ENCODE results near the gene BANK1.
A peak's percentile ranks its signal among the peaks of the same experiment; 100 is the strongest.

The BANK1 gene

DNA sequence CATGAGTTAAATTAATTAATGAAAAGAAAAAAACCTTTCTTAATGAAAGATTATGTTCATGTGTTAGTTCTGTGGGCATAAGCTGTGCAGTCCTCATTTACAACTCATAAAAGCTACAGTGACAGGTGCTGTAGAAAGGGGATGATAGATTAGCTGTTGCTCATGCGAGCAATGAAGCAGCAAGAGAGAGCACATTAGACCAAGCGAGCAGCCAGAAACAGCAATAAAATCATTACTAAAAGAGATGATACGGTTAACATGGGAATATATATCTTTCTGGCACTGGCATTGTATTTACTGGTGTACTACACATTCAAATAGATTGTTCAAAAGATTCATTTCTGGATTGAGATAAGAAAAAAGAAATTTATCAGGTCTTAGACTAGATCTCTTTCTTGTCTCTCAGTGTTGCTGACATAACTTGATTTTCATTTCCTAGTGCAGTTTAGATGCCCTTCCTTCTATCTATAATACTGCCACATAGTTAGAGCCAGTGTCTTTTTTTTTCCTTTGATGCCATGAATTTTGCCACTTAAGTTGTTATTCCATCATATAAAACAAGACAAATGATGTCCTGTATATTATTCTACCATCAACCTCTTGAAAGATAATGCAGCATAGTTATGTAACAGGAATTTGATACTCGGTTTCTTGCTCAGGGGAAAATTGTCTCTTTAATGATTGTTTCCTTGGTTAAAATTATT, 164.6 kb downstream of the BANK1 start:
- FAIRE-seq, result no peak
- DNase-seq (ENCODE audit: insufficient read length, low spot score), result no peak

DNA sequence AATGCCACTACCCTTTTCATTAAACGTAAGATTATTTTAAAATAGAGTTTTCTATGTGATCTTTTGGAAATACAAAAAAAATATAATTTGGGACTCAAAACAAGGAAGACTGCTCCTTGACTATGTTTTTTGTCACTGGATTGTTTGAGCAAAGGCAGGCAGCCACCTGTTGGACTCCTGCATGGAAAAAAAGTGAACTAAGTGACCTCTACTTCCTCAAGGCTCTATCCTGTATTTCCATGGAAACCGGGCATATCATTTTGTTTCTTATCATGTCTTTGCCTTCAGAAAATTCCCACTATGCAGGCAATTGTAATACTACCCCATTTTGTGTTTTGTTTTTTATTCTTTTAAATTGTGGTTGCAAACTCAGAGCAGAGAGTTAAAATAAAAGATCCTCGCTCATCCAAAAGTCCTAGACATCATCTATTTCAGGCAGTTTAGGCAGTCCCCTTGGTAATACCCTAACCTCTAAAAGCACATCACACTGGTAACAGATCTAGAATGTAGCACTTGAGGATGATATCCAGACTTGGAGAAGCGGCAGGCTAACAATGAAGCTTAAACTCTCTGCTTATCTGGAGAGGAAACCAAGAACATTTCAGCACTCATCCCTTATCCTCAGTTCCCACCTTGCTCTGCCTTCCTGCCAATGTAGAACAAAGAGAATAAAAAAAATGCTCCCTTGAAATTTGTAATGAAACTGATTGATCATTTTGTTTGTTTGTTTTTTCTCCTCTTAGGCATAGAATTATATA, 165.7 kb downstream of the BANK1 start:
- FAIRE-seq (no peak), DNase-seq (ENCODE audit: insufficient read length, low spot score) (no peak)

DNA sequence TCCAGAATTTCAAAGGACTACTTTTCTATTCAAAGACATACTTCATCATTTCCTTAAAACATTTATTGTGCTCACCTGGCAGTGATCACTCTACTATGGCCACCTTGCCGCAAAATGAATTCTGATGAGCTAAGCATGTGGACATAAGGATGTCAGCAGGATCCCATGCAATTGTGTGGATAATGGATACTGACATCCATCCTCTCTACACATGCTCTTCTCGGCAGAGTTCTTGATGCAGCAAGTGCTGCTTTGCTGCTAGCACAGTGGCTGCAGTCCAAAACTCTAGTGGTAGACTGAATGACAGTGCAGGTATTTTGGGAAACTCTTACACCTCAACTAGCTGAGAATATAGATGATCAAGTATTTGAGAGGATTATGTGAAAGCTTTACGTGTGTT, 168.0 kb downstream of the BANK1 start:
- FAIRE-seq (no peak), DNase-seq (ENCODE audit: insufficient read length, low spot score) (no peak)

DNA sequence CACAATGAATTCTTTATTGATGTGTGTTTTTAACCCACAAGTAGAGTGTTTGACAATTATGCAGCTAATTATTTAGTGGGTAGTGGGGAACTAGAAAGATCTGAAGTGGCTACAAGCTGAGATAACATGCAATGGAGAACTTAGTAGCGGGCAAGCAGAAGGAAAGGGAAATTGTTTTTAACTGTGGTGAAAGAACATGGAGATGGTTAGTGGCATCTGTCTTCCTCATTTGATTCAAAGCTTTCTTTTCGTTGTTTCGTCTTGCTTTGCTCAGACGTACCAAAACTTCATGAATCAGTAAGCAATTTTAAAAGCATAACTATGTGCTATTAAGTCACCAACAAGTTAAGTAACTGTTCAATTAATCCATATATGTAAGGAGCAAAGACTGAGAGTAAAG, 169.9 kb downstream of the BANK1 start:
- no peak for DNase-seq (ENCODE audit: insufficient read length, low spot score)
- FAIRE-seq, result no peak

DNA sequence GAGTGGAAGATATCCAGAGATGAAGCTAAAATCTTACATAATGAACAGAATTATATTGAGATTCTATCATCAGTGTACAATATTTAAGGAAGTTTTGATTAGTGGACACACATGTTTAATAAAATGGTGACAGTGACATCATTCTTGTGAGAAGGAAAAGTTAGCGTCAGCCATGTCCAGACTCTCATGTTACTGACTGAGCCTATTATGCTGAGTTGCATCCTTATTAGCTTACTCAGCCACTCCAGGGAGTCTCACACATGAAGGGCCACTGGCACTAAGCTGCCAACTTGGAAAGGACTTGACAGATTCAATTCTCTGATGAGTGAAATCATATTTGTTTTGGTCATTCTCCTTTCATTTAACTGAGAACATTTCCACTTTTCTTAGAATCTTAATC, 170.6 kb downstream of the BANK1 start:
- FAIRE-seq, result no peak
- DNase-seq (ENCODE audit: insufficient read length, low spot score), result no peak

DNA sequence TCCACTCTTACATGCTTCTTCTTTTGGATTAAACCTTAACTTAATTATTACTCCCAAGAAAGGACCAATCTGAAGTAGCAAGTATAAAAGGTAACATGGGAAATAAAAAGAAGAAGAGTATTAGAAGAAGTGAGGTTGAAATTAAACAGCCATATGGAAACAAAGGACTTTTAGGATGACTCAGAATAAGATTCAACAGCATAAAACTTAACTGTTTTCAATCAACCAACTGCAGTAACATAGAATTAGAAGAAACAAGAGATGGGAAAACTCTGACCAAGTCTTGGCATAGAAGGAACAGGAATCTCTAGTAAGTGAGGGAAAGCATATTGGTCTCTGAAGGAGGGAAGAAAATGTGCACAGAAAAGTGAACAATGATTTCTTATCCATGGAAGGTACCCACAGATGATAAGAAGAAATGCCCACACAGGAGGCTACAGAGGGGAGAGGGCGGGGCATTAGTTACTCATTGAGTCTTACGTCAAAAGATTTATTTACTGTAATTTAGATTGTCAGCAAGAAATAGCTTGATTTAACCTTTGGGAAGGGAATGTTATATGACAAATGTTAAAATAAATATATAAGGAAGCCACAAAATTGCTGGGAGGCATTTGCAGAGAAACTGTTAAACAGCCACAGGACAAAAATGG, 177.3 kb downstream of the BANK1 start:
- DNase-seq (ENCODE audit: insufficient read length, low spot score) (no peak), FAIRE-seq (no peak)

DNA sequence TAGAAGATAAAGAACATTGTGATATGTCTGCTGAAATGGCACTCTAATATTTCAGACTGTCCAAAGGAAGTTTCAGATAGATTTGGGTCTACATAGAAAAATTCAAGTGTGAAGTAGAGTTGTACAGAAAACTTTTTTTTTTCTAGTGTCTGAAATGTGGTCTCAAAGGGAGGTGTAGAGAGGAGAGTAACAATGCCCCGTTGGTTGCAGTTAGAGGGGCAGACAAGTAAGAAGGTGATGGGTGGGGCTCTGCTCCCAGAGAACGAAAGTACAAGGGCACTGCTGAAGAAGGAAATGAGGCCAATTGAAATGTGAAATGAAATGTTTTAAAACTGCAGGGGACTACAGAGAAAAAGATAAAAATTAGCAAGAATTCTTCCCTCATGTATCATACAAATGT, 177.8 kb downstream of the BANK1 start:
- no peak for FAIRE-seq
- no peak for DNase-seq (ENCODE audit: insufficient read length, low spot score)

DNA sequence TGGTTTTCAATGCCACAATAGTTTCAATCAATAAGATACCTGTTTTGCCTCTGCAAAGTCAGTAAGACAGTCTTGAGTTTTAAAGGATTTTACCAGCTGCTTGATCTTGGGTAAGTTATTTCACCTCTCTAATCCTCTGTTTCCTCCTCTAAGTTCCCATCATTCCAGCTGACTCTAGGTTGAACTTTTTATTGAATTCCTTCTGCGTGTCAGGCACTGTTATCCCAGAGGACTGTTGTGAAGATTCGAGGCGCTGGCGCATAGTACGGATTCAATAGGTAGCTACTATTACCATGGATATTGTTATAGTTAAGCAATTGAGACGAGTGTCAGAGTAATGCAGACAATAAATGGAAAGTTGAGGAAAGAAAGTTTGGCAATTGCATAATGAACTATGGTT, 179.4 kb downstream of the BANK1 start:
- no peak for DNase-seq (ENCODE audit: insufficient read length, low spot score)
- FAIRE-seq, result no peak

DNA sequence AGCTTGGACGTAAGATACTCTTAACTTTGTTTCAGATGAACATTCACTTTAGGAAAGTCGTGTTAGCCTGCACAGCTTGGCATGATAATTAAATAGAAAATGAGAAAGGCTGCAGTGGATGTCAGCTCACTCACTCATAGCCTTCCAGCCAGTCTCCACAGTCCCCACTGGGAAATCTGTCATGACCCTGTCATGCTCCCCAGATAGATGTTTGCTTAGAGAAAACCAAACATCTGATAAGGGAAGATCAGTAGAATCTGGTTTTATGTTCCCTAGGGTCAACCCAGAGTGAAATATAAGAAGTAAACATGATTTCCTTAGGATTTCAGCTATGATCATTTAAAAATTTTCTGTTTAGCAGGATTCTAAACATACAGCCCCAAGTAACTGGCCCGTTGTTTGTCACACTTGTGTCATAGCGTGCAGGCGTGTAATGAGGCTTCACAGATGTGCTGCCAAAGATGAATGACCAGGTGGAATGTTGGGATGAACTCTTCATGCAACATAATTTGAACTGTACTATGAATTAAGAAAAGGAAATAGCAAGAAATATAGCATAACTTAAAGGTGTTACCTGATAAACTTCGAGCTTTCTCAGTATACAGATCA, 180.1 kb downstream of the BANK1 start:
- no peak for FAIRE-seq
- DNase-seq (ENCODE audit: insufficient read length, low spot score), result no peak

DNA sequence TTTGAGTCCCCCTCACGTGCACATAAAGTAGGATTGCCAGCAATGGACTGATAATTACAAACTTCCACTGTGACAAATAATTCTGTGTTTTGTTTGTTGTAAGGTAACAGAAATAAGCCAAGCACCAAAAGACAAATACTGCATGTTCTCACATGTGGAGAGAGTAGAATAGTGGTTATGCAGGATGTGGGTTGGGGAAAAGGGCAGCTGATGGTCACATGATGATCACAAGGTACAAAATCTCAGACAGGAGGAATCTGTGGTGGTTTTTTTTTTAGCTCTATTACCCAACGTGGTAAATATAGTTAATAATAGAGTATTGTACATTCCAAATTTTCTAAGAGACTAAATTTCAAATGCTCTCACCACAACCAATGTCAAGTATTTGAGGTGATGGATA, 182.3 kb downstream of the BANK1 start:
- FAIRE-seq (no peak), DNase-seq (ENCODE audit: insufficient read length, low spot score) (no peak)

DNA sequence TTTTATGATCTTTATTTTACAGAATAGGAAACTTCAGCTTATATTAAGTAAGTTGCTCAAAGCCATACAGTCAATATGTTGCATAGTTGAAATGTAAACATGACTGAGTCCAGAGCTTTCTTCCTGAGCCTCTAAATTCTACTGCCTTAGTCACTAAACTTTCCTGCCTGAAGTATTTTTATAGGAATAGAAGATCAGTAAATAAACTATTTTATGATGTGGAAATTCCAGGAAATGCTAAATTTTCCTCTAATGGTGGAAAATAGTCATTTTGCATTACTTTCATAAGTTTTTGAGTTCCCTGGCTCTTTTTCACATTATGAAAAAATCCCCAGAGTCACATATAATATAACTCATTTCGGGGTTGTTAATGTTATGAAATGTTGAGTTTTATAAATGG, 182.8 kb downstream of the BANK1 start:
- no peak for DNase-seq (ENCODE audit: insufficient read length, low spot score)
- no peak for FAIRE-seq

DNA sequence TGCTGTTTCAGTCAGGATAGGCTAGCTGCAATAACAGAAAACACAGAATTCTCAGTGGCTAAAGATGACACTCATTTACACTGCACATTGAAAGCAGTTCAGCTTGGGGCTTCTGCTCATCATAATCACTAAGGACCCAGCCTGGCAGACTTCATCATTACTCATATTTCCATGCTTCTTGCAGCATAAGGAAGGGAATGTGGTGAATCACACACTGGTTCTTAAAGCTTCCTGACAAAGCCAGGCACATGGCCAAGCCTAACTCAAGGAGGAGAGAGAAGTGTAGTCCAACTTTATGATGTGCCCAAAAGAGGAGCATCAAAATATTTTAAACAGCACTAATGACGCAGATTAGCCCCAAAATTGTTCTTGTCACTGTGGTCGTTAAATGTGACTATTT, 186.5 kb downstream of the BANK1 start:
- DNase-seq (ENCODE audit: insufficient read length, low spot score) (peak; percentile 37), FAIRE-seq (peak; percentile 52)

DNA sequence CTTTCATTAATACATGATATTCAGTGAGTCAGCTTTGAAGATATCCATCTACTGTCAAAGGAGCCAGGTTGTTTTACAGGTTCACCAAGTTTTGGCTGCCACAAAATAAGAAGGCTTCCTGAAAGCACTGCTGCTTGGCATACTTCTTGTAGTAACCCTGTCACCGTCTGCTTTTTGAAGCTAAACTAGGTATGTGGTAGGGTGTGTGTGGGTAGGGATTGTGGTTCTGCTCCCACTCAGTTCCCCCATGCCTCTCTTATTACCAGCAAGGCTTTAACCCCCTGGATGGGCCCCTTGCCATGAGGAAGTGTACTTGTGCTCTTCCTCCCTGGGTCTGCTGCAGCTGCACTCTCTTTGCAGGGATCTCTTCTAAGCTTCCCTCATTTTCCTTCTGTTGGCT, 191.2 kb downstream of the BANK1 start:
- DNase-seq (ENCODE audit: insufficient read length, low spot score) (no peak), FAIRE-seq (no peak)

DNA sequence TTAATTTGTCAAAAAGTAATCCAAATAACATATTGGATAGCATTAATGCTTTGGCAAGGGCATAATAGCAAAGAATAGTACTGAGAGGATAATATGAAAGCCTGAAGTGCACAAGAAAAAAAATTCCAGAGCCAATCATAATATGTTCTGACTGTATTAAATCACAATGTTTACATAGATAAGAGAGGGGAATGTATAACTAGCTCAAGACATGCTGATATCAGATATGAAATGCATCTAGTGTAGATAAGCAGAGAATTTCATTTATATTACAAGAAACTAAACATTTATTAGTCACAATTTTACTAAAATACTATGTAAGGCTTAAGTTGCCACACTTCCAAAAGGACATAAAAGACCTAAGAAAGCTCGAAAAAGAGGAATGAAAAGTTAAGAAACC, 193.3 kb downstream of the BANK1 start:
- no peak for DNase-seq (ENCODE audit: insufficient read length, low spot score)
- no peak for FAIRE-seq

DNA sequence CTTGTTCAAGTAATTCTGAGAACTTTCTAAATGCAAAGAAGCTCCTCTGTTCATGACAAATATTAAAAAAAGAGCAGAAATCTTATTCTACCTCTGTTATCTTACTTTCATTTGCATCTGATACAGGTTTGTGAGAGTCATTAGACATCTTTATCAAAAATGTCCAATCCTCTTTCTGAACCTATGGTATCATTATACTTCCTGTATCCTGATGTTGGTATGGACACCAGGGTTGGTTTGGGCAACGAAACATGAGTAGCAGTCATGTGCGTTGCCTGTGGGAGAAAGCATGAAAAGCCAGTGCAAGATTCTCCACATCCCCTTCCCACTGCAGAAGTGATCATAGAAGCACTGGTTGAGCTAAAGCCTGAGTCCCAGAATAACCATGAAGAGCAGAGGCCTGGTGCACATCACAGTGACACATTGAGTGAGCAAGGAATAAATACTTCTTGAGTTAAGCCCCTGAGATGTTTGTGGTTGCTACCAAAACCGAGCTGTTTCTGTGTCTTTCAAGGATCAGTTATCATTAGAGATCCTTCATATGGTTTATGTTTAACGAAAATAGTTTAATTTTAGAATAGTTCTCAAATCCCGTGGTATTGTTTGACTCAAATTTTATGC, 197.2 kb downstream of the BANK1 start:
- no peak for FAIRE-seq
- no peak for DNase-seq (ENCODE audit: insufficient read length, low spot score)

DNA sequence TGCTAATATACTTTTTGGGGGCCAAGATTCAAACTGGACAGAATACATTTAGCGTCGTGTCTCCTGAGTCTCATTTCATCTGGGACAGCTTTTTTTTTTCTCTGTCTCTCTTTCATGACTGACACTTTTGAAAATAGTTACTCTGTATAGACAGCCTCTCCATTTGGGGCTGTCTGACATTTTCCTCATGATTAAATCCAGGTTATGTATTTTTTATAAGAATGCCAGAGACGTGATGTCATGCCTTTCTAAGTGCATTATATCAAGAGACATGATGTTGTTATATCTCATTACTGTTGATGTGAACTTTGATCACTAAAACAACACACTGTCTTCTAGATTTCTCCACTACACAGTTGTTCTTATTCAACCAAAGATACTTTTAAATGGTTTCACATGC, 199.0 kb downstream of the BANK1 start:
- FAIRE-seq, result no peak
- DNase-seq (ENCODE audit: insufficient read length, low spot score), result no peak

DNA sequence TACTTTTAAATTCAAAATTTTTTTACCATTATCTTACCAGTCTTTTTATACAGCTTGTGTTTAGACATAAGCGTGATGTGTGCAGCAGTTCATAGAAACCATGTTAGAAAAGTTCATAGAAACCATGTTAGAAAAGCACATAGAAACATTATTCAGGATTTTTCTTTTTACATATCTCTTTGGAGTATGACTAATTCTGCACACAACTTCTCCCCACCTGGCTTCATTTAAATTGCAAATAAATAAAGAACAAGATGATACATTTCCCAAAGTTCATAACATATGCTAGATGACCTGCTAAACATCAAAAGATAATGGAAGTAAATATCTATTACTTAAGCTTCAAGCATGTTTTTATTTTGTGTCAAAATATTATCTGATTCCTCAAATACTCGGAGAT, 201.9 kb downstream of the BANK1 start:
- DNase-seq (ENCODE audit: insufficient read length, low spot score) (no peak), FAIRE-seq (no peak)

DNA sequence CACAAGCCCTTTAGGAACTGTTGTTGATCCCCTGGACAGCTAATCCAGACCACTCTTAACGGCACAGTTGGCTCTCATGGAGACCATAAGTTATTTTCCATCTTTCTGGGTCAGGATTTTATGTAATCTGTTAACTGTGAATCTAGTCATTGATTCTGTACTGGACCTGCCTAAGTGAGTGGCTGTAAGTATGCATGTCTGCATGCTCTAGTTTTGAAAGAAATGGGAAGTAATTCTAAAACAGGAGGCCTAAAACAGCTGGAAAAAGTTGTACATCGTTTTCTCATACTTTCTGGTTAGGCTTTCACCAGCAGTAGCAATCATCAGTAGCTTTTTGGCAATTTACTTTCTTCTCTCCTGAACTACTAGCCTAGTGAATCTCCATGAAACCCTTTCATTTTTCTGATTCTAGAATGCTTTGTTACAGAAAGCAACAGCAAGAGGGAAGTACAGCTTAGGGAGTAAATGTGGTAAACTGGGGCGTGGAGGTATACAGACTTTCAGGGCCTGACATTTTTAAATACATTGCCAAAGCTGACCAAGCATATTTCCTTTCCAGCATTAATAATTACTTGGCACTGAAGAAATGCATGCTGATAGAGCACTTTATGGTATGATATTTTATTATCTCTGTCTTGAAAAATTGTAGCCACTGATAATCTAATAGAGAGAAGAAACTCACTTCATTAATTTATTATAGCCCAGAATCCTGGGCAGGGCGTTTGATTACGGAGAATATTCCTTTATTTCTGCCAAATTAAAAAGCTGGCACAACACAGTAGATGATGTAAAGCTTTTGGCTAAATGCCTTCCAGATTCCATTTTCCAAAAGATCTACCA, 202.7 kb downstream of the BANK1 start:
- no peak for DNase-seq (ENCODE audit: insufficient read length, low spot score)
- FAIRE-seq, result no peak

DNA sequence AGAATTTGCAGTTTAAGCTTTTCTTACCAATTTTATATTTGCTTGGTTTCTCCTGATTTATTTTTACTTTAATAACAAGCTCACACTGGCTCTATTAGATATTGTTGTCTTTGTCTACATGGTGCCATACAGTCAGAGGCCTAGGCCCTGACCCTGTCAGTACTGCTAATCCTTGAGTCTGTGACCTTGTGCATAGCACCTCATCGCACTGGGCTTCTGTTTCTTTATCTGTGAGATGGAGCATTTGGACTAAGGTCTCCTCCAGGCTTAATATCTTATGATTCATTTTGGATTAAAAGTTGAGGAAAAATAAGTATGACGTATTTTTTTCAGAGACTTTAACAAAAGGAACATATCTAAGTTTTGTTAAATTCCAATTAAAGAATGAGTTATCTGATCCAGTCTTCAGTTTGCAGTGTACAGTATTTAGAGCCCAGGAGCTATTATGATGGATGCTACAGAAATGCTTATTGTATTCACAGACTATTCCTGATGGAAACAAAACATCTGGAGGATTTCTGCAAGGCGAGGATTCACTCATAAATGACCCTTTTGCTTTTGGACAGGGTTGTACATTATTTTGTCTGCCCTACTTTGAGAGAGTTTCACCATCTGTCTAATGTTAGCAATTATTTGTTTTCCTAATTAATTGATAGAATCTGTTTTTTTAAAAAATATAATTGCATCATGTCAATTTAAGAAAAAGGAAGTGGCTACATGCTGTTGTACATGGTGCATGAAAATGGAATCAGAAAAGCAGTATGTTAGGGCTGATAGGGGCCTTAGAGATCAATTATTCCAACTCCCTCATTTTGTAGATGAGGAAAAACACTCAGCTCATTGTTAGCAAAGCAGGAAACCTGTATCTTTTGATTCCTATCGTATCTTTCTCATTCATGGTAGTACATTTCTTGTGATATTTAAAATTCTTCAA, 203.6 kb downstream of the BANK1 start:
- FAIRE-seq, result no peak
- no peak for DNase-seq (ENCODE audit: insufficient read length, low spot score)
